ENCODE data around the gene VASH1.

GRCh38 chr14:76777721-76778120 lies 16.5 kb downstream of the VASH1 start:
- TF ChIP-seq, protein P1, sequence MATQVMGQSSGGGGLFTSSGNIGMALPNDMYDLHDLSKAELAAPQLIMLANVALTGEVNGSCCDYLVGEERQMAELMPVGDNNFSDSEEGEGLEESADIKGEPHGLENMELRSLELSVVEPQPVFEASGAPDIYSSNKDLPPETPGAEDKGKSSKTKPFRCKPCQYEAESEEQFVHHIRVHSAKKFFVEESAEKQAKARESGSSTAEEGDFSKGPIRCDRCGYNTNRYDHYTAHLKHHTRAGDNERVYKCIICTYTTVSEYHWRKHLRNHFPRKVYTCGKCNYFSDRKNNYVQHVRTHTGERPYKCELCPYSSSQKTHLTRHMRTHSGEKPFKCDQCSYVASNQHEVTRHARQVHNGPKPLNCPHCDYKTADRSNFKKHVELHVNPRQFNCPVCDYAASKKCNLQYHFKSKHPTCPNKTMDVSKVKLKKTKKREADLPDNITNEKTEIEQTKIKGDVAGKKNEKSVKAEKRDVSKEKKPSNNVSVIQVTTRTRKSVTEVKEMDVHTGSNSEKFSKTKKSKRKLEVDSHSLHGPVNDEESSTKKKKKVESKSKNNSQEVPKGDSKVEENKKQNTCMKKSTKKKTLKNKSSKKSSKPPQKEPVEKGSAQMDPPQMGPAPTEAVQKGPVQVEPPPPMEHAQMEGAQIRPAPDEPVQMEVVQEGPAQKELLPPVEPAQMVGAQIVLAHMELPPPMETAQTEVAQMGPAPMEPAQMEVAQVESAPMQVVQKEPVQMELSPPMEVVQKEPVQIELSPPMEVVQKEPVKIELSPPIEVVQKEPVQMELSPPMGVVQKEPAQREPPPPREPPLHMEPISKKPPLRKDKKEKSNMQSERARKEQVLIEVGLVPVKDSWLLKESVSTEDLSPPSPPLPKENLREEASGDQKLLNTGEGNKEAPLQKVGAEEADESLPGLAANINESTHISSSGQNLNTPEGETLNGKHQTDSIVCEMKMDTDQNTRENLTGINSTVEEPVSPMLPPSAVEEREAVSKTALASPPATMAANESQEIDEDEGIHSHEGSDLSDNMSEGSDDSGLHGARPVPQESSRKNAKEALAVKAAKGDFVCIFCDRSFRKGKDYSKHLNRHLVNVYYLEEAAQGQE (IDR thresholded peaks at IDR 0.05; ENCODE audit: insufficient read depth in 1 of 2, low read depth in 2 of 2, low read length in 1 of 2), result no peak
- TF ChIP-seq, protein P2, sequence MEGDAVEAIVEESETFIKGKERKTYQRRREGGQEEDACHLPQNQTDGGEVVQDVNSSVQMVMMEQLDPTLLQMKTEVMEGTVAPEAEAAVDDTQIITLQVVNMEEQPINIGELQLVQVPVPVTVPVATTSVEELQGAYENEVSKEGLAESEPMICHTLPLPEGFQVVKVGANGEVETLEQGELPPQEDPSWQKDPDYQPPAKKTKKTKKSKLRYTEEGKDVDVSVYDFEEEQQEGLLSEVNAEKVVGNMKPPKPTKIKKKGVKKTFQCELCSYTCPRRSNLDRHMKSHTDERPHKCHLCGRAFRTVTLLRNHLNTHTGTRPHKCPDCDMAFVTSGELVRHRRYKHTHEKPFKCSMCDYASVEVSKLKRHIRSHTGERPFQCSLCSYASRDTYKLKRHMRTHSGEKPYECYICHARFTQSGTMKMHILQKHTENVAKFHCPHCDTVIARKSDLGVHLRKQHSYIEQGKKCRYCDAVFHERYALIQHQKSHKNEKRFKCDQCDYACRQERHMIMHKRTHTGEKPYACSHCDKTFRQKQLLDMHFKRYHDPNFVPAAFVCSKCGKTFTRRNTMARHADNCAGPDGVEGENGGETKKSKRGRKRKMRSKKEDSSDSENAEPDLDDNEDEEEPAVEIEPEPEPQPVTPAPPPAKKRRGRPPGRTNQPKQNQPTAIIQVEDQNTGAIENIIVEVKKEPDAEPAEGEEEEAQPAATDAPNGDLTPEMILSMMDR (IDR thresholded peaks at IDR 0.05), result no peak
